Measurements from ENCODE around the gene UST. TPM values are rescaled to one million over a fixed set of nuclear protein-coding genes. Genes with fewer than 3 reads are reported as not detected.

UST gene
- total and polyA plus RNA-seq, 2 donors (not counting 1 experiment from before 2014, with no cell fraction given): 7.3 to 16.9 TPM

DNA sequence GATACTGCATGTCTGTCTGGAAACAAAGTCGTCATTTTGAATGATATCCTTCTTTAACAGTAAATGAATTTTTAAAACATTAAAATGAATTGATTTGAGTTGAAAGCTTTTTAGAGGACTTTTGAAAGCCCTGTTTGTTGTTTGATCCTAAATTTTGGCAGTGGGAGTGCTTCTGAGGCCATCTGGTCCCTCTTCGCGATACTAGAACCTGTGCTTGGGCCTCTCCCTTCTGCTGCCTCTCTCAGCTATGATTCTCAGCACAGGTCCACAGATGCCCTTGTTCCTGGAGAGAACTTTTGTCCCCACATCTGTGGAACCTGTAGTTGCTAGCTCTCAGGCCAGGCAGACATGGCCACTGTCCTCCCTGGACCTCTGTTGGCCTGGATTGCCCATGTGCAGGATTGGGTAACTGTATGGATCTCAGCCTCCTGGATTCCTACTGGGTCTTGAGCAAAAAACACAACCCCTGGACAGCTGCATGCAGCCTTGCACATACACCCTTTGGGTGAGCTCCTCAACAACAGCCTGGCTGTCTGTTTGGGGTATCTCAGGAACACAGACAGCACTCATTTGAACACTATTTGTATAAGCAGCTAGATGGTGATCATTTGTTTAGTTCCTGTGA, 21.9 kb downstream of the UST start:
- no peak overlapping the region for H3K9ac ChIP-seq (ENCODE audit: low read length)
- H3K27me3 Mint-ChIP-seq: no peaks in the 10 kb centered on the region

More for the DNA sequence above, 21.9 kb downstream of the UST start:
- Histone ChIP-seq H3K4me1 (ENCODE audit: control insufficient read depth in 2 of 2, insufficient read depth in 2 of 2, low read length in 2 of 2) (peaks cover 63 to 71% of the 10 kb centered on the region in 2 donors), H3K79me2 (ENCODE audit: control insufficient read depth, insufficient read depth, low read length) (peaks cover 95% of the 10 kb centered on the region), H3K4me2 (replicated peaks; ENCODE audit: low read depth, low read length, poor library complexity, severe bottlenecking) (no peak overlapping the region), H3K9me3 (ENCODE audit: control extremely low read depth in 1 of 3, control insufficient read depth in 2 of 3, insufficient read depth in 1 of 3, low read length in 2 of 3) (no peaks in the 10 kb centered on the region), H3K27me3 (replicated peaks in 1 of 4; ENCODE audit: control extremely low read depth in 1 of 4, control insufficient read depth in 3 of 4, insufficient read depth in 4 of 4, low read length in 3 of 4) (no peaks in the 10 kb centered on the region), H3K4me3 (ENCODE audit: control extremely low read depth in 1 of 5, extremely low read depth in 1 of 5, insufficient read depth in 1 of 5, low read depth in 2 of 5, low read length in 4 of 5) (no peak overlapping the region), H4K20me1 (ENCODE audit: control insufficient read depth, insufficient read depth, low read length, poor library complexity, severe bottlenecking) (no peaks in the 10 kb centered on the region), H3K27ac (ENCODE audit: low read length in 2 of 2) (peak overlapping the region in 1 of 2 donors; percentile 22), H3K36me3 (replicated peaks in 1 of 2; ENCODE audit: control extremely low read depth in 1 of 2, control insufficient read depth in 1 of 2, extremely low read depth in 1 of 2, insufficient read depth in 2 of 2, low read length in 1 of 2) (no peaks in the 10 kb centered on the region), H2AFZ (ENCODE audit: insufficient read depth, low read depth, low read length, poor library complexity, severe bottlenecking) (no peak overlapping the region)
- ATAC-seq (ENCODE audit: low read depth): no peak
- Mint-ChIP-seq H3K4me1 (peaks cover 76% of the 10 kb centered on the region), H3K9me3 (ENCODE audit: insufficient read depth) (no peaks in the 10 kb centered on the region), H3K27ac (no peak overlapping the region), H3K4me3 (no peak overlapping the region)
- TF ChIP-seq, protein P1, sequence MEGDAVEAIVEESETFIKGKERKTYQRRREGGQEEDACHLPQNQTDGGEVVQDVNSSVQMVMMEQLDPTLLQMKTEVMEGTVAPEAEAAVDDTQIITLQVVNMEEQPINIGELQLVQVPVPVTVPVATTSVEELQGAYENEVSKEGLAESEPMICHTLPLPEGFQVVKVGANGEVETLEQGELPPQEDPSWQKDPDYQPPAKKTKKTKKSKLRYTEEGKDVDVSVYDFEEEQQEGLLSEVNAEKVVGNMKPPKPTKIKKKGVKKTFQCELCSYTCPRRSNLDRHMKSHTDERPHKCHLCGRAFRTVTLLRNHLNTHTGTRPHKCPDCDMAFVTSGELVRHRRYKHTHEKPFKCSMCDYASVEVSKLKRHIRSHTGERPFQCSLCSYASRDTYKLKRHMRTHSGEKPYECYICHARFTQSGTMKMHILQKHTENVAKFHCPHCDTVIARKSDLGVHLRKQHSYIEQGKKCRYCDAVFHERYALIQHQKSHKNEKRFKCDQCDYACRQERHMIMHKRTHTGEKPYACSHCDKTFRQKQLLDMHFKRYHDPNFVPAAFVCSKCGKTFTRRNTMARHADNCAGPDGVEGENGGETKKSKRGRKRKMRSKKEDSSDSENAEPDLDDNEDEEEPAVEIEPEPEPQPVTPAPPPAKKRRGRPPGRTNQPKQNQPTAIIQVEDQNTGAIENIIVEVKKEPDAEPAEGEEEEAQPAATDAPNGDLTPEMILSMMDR (IDR thresholded peaks at IDR 0.05): no peak
- no peak for TF ChIP-seq EZH2 (IDR thresholded peaks at IDR 0.05; ENCODE audit: borderline replicate concordance, insufficient read depth, low read depth, low read length, poor library complexity, severe bottlenecking)
- DNase-seq: no peak
- intact Hi-C loops (cut with micrococcal nuclease): loop anchor here (10.0 kb wide), 1 partner anchor 796 kb away; the partner anchor contains the start of gene GINM1
- no CpG with 5 or more reads among the region's 3 CpGs for WGBS (ENCODE audit: insufficient coverage)
- ChIA-PET POLR2A (interaction anchor here (0.6 to 1.2 kb wide), 2 partner anchors 8 to 726 kb away, joined by 3 to 7 read pairs; no protein-coding TSS in a partner anchor), CTCF (interaction anchor here (0.9 kb wide), 1 partner anchor 20 kb away, joined by 4 read pairs; no protein-coding TSS in a partner anchor)
